Amygdala (tissue), 56 donors: ENCODE measurements around the gene CD6.

Source experiments
- DNase-seq, 56 donors: peaks; one replicate each; lab custom pipeline; 2025; lab: John Stamatoyannopoulos, UW

The CD6 gene

DNA sequence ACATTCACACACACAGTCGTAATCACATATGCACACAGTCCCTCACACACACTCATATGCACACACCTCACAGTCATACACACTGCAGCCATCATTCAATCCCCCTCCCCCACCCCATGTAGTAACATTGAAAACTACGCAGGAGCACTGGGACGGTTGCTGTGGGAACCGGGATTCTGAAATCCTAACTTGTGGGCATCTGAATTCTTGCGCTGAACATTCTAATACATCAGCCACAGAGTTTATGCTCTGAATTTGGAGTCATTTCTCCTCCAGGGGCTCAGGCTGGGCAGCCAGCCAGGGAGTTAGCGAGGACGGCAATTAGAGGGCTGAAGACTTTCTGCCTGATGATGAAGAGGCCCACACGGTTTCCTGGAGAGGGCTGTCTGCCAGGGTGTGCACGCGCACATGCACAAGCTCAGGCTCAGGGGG lies 32.7 kb downstream of the CD6 start:
- peak in 19 of 56 donors; percentile 13 to 66 (median 35) for DNase-seq

DNA sequence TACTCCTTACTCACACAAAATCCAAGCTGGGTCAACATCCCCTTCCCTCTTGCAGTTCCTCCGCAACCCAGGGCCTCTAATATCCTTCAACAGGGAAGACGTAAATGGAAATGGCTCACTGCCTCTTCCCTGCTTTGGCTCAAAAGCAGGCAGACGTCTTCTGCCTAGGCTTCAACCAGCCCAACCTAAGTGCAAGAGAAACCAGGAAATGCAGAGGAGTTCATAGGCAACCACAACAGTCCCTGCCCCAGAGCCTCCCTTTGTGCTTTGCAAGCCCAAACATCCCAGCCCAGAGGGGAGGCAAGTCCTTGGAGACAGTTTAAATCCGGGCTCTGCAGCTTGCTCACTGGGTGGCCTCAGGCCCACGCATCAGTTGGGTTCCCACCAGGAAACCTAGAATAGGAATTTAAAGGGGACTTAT lies 33.3 kb downstream of the CD6 start:
- peak in 1 of 56 donors; percentile 49 for DNase-seq

DNA sequence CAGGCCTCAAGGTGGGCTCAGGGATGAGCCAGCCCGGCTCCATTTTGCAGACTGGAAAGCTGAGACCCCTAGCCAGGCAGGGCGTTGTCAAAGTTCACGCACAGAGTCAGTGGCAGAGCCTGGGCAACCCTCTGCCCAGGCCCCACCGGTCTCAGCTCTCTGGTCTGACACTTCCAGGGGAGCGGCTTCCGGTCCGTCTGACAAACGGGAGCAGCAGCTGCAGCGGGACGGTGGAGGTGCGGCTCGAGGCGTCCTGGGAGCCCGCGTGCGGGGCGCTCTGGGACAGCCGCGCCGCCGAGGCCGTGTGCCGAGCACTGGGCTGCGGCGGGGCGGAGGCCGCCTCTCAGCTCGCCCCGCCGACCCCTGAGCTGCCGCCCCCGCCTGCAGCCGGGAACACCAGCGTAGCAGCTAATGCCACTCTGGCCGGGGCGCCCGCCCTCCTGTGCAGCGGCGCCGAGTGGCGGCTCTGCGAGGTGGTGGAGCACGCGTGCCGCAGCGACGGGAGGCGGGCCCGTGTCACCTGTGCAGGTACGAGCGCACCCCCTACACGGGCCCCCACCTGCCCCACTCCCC lies 36.0 kb downstream of the CD6 start:
- DNase-seq = no peak

DNA sequence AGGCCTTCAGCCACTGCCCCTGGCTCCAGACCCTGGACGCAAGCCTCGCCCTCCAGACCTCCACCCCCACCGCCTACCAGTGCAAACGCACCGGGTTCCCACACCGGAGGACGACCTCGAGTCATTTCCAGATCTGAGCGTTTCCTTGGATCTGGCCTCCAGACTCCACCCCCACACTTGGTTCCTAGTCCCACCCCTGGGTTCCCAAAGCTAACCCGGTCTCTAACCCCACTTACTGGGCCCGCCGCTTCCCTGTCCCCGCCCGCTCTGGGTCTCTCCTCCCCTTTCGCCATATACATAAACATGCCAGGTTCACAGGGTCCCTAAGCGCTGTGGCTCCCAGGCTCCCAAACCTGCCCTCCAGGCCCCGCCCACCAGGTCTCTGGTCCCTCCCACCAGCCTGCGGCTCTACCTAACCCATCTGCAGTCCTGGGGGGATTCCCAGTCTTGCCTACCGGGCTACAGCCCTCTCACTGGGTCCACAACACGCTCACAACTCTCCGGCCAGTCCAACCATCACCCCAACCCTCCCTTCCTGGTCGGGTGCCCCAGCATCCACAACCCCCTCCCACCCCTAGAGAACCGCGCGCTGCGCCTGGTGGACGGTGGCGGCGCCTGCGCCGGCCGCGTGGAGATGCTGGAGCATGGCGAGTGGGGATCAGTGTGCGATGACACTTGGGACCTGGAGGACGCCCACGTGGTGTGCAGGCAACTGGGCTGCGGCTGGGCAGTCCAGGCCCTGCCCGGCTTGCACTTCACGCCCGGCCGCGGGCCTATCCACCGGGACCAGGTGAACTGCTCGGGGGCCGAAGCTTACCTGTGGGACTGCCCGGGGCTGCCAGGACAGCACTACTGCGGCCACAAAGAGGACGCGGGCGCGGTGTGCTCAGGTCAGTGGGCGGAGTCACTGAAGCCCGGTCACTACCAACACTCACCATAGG lies 36.7 kb downstream of the CD6 start:
- peak in 1 of 56 donors; percentile 26 for DNase-seq

DNA sequence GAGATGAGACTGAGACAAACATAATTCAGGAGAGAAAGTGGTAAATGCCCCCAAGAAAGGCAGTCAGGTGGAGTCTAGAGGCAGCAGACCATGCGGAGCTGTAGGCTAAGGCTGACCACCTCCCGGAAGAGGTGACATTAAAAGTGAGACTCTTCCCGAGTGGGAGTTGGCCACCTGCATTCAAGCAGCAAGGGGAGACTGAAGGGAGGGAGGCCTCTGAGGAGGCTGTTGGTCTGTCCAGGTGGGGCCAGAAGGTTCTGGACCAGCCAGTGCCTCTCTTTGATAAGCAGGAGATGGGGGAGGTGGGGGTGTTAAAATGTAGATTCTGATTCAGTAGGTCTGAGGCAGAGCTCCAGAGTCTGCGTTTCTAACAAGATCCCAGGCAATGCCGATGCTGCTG lies 37.5 kb downstream of the CD6 start:
- no peak for DNase-seq

DNA sequence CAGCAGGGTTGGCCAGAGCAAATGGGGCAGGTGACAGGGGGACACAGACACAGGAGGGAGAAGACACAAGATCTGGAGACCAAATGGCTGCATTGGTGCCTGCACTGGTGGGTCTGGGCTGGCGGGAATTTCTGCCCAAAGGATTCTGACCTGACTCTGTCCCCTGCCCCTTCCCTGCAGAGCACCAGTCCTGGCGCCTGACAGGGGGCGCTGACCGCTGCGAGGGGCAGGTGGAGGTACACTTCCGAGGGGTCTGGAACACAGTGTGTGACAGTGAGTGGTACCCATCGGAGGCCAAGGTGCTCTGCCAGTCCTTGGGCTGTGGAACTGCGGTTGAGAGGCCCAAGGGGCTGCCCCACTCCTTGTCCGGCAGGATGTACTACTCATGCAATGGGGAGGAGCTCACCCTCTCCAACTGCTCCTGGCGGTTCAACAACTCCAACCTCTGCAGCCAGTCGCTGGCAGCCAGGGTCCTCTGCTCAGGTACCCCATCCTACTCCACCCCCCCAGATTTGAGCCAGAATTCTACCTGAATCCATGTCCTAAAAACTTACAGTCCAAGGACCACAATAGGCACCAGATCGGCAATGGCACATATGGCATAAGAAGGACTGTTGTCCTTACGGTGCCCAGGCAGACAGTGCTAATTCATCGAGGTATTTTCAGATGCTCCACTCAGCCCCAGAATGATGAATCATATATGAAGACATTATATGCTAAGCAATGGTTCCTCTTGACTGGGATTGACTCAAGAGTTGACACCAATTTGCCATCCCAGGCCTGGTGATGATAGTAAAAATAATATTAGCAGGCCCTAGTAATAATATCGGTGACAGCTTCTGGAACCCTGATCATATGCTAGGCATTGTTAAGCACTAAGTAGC lies 38.2 kb downstream of the CD6 start:
- no peak for DNase-seq

DNA sequence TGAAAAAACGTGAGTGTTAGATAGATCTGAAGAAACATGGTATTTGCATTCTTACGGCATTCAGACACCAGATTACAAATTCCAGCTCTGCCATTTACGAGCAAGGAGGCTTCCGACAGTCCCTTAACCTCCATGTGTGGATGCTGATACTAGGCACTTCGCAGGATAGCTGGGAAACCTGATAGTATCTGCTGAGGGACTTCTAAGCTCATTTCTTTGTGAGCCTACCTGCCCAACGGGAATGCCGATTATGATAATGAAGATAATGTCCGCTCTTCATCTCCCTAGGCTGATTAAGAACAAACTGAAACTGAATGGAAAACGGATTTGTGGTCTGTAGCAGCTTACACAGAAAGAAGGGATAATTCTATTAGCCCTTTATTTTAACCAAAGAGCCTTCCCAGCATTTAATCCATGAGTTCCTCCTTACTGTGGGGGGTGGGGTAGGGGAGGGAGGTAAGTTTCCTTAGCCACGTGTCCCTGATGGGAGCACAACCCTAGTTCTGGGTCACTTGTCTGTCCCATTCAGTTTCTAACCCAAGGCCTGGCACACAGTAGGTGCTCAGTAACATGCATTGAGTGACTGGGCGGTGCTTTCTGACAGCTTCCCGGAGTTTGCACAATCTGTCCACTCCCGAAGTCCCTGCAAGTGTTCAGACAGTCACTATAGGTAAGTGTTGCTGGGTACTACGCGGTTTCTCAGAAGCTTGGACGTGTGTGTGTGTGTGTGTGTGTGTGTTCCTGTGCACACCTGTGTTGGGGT lies 39.2 kb downstream of the CD6 start:
- no peak for DNase-seq

DNA sequence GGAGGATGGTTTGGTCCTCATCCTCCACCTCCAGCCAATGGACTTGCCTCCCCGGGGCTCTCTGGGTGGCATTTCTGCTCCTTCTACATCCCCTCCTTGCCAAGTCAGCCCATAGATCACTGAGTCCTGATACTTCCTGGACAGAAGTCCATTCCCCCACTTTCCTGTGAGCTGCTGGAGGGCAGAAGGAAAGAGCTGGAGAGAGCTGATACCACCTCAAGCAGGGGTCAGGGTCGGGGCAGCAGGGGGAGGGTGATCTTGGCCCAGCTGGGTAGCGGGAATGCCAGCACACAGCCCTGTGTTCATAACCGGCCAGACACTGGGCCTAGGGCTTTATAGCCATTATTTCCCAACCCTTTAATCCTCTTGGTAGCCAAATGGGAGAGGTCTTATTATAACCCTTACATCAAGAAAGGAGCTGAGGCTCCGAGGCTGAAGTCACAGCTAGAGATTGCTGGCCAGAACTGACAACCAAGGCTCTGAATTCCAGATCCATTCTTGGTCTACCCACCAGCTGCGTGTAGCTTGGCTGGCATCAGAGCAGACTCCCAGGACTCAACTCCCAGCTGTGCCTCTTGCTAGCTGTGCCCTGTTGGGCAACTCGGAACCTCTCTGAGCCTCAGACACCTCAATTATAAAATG lies 39.9 kb downstream of the CD6 start:
- no peak for DNase-seq

DNA sequence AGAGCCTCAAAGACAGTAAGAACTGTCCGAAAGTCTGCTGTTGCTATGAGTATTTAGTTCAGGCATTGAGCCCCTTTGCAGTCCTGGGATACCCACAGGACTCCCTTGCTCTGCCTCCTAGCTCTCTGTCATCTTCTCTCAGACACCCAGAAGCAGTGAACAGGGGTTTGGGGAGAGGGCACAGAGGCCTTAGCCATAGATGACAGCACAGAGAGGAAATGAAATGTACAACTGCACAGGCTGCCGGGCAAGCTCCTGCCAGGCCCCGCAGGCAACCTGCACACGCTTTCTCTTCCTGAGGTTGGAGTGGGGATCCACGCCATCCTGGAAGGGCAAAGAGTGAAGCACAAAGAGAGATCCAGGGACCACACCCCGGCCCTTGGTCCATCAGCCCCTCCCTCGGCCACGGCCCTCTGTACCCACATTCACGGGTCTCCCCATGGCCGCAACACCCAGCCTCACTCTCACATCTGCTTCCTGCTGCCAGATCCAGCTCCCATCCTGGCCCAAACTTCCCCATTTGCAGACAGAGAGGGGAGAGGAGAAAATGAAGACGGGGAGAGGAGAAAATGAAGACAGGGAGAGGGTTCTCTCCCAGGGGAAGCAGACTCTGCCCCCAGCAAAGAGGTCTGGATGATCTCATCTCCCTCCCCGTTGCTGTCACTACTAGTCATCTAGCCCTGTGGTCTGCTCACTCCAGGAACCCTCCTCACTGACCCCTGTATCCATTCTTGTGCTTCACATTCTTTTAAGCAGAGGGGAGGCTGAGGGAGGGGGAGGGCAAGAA lies 40.7 kb downstream of the CD6 start:
- peak in 2 of 56 donors; percentile 18 to 20 for DNase-seq

DNA sequence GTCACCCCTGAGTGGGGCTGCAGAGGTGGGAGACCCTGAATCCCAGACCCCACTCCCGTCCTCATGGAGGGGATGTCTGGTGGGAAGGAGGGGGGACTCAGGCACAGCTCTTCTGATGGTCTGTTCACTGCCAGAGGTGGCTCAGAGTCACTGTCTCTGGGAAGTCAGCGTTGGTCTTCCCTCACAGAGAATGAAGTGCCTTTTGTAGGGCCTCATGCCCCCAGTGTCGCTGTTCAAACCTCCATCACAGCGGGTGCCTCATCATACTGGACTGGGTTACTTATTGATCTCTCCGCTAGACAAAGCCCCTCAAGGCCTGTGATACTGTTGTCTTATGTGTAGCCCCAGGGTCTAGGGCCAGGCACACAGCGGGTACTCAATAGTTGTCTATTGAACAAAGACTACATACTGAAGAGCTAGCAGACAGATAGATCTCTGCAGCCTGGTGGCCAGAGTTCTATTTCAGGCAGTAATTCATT lies 41.3 kb downstream of the CD6 start:
- DNase-seq = no peak

DNA sequence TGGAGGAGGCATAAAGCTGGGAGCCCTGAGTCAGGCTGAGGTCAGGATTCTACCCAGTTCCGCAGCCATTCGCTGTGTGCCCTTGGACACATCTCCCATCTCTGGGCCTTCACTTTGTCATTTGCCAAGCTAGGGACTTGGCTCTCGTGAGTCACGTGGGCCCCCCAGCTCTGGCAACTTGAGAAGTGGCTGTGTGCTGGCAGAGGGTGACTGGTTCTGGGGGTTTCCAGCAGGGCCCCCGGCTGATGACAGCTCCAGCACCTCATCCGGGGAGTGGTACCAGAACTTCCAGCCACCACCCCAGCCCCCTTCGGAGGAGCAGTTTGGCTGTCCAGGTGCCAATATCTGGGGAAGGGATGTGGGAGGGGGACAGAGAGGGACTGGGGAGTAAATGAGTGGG lies 46.6 kb downstream of the CD6 start:
- no peak for DNase-seq

DNA sequence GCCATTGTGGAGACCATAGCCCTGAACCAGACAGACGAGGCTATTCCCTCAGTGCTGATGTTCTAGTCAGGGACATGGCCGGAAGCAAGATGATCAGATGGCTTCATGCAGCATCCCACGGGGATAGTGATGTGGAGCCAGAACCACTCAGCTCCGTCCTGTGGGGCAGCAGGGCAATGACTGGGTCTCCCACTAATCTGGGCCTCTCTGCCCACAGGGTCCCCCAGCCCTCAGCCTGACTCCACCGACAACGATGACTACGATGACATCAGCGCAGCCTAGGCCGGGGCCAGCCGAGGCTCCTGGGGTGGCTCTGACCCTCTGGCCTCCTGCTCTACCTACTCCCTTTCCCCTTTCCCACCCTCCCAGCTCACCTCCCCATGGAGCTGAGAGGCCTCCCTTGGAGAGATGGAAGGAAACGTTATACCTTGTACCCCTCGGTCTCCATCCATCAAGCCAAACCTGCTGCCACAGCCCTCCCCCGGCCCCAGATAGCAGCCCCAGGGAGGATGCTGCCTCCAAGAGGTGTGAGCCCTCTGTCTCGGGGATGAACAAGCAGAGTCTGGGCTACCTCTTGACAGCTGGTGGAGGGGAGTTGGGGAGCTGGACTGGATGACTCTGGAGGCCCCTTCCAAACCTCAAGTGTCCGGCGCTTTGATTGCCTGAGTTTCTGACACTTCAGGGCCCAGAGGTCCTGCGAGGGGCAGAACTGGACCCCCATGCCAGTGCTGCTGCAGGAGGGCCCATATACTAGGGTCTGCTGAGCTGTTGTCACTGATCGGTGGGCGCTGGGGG lies 47.8 kb downstream of the CD6 start:
- DNase-seq = no peak

DNA sequence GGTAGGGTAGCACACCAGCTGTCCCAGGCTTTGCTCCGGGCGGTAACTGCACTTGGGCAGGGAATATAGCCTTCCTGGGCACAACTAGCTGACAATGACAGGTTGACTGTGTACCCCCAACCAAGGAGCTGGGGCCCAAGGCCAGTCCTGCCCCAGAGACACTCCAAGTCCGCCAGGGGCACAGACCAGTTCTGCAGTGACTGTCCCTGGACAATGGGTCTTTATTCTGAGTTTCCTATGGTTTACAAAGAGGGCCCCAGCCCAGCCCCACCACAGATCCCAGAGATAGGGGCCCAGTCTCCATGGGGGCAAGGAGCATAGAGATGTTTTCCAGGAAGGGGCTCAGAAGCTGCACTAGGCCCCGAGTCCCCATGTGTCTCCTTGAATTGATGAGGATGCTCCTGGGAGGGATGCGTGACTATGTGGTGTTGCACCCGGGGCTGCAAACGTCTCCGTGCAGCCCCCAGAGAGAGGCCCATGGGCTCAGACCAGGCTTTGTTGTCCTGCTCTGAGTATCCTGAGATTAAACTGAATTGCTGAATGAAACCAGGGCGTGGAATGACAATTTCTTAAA lies 48.4 kb downstream of the CD6 start:
- DNase-seq = no peak

DNA sequence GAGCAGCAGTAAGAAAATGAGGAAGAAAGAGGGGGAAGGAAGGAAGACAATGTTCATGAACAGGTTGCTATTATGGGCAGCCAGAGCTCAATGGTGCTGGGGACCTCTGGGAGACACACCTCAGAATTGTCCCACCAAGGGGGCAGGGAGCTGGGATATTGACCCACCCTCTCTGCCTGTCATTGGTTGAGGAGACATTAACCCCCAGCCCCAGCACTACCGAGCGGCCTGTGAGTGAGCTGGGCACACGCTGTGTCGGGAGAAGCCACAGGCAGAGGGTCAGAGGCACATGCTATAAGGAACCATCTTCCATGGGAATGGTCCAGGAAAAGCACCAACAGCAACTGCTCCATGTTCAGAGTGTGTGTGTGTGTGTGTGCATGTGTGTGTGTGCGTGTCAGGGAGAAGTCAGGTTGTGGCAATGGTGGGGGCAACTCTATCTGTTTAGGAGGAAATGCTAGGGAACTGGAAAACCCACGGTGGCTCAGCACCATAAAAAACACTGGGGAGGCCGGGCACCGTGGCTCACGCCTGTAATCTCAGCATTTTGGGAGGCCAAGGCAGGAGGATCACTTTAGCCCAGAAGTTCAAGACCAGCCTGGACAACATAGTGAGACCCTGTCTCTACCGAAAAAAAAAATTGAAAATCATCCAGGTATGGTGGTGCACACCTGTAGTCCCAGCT lies 49.2 kb downstream of the CD6 start:
- DNase-seq = no peak

DNA sequence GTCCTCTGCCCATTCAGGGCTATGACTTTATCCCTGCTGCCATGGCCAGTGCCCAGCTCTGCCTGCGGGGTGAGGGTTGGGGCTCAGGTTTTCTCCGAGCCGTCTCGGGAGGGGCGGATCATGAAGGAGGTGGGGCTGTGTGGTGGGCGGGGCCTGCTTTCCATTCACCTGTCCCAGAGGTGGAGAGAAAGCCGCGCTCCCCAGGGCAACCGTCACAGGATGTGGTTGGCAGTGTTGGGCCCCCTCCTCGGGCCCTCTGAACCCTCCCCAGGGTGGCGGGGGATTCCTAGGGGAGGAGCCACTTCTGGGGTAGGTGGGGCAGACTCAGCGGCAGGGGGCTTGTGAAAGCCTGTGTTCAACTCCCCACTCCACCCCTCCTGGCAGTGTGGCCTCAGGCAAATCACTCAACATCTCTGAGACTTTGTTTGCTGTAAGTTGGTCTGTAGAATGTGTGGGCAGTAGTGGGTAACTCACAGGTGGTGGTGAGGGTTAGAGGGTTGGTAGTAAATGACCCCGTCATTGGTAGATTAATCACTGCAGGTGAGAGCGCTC lies 50.3 kb downstream of the CD6 start:
- no peak for DNase-seq

DNA sequence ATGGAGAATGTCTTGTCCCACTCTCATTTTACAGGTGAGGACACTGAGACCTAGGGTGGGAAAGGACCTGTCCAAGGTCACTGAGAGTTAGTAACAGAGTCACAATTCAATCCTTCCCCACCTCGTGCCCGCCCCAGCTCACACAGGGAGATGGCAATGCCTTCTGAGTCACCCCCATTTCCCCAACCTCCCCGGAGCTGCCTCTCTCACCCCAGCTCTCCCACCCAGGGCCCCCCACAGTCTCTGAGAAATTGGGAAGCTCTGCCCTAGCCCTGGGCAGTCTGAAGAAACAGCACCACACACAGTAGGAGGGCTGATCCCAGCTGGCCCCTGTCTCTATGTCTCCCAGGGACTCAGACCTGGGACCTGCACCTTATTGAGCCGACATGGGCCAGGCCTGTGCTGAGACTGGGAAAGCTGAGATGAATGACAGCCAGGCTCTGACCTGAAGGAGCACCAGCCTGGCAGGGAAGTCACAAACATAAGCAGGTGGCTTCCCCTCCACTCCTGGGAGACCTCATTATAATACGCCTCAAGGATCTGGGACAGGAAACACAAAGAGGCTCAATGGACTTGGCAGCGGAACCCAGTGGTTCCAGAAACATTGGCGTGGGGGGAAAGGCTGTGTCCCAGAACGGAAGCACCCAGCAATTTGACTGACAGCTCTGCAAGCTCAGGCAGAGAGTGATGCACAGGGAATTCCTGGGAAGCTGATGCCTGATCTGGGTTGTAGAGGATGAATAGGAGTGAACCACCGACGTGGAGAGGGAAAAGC lies 51.0 kb downstream of the CD6 start:
- DNase-seq = peak in 5 of 56 donors; percentile 14 to 50 (median 20)
